OCI-LY1 (cell line): ENCODE data around the gene HSF4.

Source experiments
- CTCF ChIP-seq: fragments of 200-600 bp; sonication (generic), shearing (Covaris generic); IDR thresholded peaks from 2 replicates; pipeline ENCODE4 v1.5.1; 2017; ENCODE audit warnings: mild to moderate bottlenecking, antibody characterized with exemption, low read length, moderate library complexity, mixed read lengths
- EZH2 ChIP-seq: fragments of 200-600 bp; sonication (generic), shearing (Covaris generic); IDR thresholded peaks from 2 replicates; pipeline ENCODE4 v1.8.0; 2017; ENCODE audit warnings: borderline replicate concordance, mixed run types, mild to moderate bottlenecking, antibody characterized with exemption, low read length, moderate library complexity, mixed read lengths

GRCh38 chr16:67193536-67193935 lies 29.0 kb downstream of the HSF4 start:
- TF ChIP-seq CTCF (no peak), EZH2 (no peak)
